ENCODE measurements around the gene USP6NL.
"Not testable (repeated sequence)": the region's sequence is repeated elsewhere in the genome, so short reads cannot be mapped to it uniquely, and the experiment has no call there.

The USP6NL gene

GRCh38 chr10:11638055-11638698, 26.7 kb upstream of the USP6NL start:
- Histone ChIP-seq H3K4me3 (ENCODE audit: low read length) (no peak overlapping the region), H3K4me1 (ENCODE audit: control insufficient read depth, insufficient read depth, low read length) (peaks cover 10% of the 10 kb centered on the region), H3K9ac (ENCODE audit: low read length) (no peak overlapping the region), H3K27me3 (ENCODE audit: control insufficient read depth, insufficient read depth, low read length) (no peaks in the 10 kb centered on the region), H3K9me3 (ENCODE audit: control insufficient read depth, low read length) (no peaks in the 10 kb centered on the region), H3K36me3 (ENCODE audit: control insufficient read depth, insufficient read depth, low read length) (no peaks in the 10 kb centered on the region)

GRCh38 chr10:11636697-11637303, 25.4 kb upstream of the USP6NL start:
- no peak overlapping the region for H3K9ac ChIP-seq (ENCODE audit: low read length)
- H3K9me3 ChIP-seq (ENCODE audit: control insufficient read depth, low read length) = no peaks in the 10 kb centered on the region
- H3K4me3 ChIP-seq (ENCODE audit: low read length) = no peak overlapping the region
- H3K36me3 ChIP-seq (ENCODE audit: control insufficient read depth, insufficient read depth, low read length) = no peaks in the 10 kb centered on the region
- H3K4me1 ChIP-seq (ENCODE audit: control insufficient read depth, insufficient read depth, low read length) = peaks cover 10% of the 10 kb centered on the region
- H3K27me3 ChIP-seq (ENCODE audit: control insufficient read depth, insufficient read depth, low read length) = no peaks in the 10 kb centered on the region

- H3K9ac ChIP-seq (ENCODE audit: low read length) = no peak overlapping the region
- no peak overlapping the region for H3K4me3 ChIP-seq (ENCODE audit: low read length)
- H3K36me3 ChIP-seq (ENCODE audit: control insufficient read depth, insufficient read depth, low read length) = no peaks in the 10 kb centered on the region
- no peaks in the 10 kb centered on the region for H3K9me3 ChIP-seq (ENCODE audit: control insufficient read depth, low read length)
- no peaks in the 10 kb centered on the region for H3K27me3 ChIP-seq (ENCODE audit: control insufficient read depth, insufficient read depth, low read length)
- no peaks in the 10 kb centered on the region for H3K4me1 ChIP-seq (ENCODE audit: control insufficient read depth, insufficient read depth, low read length)
These were observed 20.6 kb upstream of the USP6NL start for GRCh38 chr10:11631890-11632587.

- H3K9me3 ChIP-seq (ENCODE audit: control insufficient read depth, low read length) = no peaks in the 10 kb centered on the region
- no peak overlapping the region for H3K4me3 ChIP-seq (ENCODE audit: low read length)
- no peak overlapping the region for H3K9ac ChIP-seq (ENCODE audit: low read length)
- no peaks in the 10 kb centered on the region for H3K4me1 ChIP-seq (ENCODE audit: control insufficient read depth, insufficient read depth, low read length)
- H3K36me3 ChIP-seq (ENCODE audit: control insufficient read depth, insufficient read depth, low read length) = no peaks in the 10 kb centered on the region
- H3K27me3 ChIP-seq (ENCODE audit: control insufficient read depth, insufficient read depth, low read length) = no peaks in the 10 kb centered on the region
These were observed 19.8 kb upstream of the USP6NL start for GRCh38 chr10:11631291-11631690.

GRCh38 chr10:11629731-11630130, 18.3 kb upstream of the USP6NL start:
- Histone ChIP-seq H3K27me3 (ENCODE audit: control insufficient read depth, insufficient read depth, low read length) (no peaks in the 10 kb centered on the region), H3K4me1 (ENCODE audit: control insufficient read depth, insufficient read depth, low read length) (no peaks in the 10 kb centered on the region), H3K36me3 (ENCODE audit: control insufficient read depth, insufficient read depth, low read length) (no peaks in the 10 kb centered on the region), H3K4me3 (ENCODE audit: low read length) (no peak overlapping the region), H3K9me3 (ENCODE audit: control insufficient read depth, low read length) (no peaks in the 10 kb centered on the region), H3K9ac (ENCODE audit: low read length) (no peak overlapping the region)

GRCh38 chr10:11627941-11628340, 16.5 kb upstream of the USP6NL start:
- H3K36me3 ChIP-seq (ENCODE audit: control insufficient read depth, insufficient read depth, low read length); H3K4me1 ChIP-seq (ENCODE audit: control insufficient read depth, insufficient read depth, low read length); H3K4me3 ChIP-seq (ENCODE audit: low read length); H3K9ac ChIP-seq (ENCODE audit: low read length); H3K9me3 ChIP-seq (ENCODE audit: control insufficient read depth, low read length); H3K27me3 ChIP-seq (ENCODE audit: control insufficient read depth, insufficient read depth, low read length): not testable (repeated sequence)

- H3K27me3 ChIP-seq (ENCODE audit: control insufficient read depth, insufficient read depth, low read length) = no peaks in the 10 kb centered on the region
- H3K9ac ChIP-seq (ENCODE audit: low read length) = no peak overlapping the region
- no peaks in the 10 kb centered on the region for H3K36me3 ChIP-seq (ENCODE audit: control insufficient read depth, insufficient read depth, low read length)
- H3K9me3 ChIP-seq (ENCODE audit: control insufficient read depth, low read length) = no peaks in the 10 kb centered on the region
- H3K4me1 ChIP-seq (ENCODE audit: control insufficient read depth, insufficient read depth, low read length) = no peaks in the 10 kb centered on the region
- no peak overlapping the region for H3K4me3 ChIP-seq (ENCODE audit: low read length)
These were observed 14.6 kb upstream of the USP6NL start for GRCh38 chr10:11626071-11626470.

GRCh38 chr10:11625019-11625735, 13.7 kb upstream of the USP6NL start:
- Histone ChIP-seq H3K27me3 (ENCODE audit: control insufficient read depth, insufficient read depth, low read length) (no peaks in the 10 kb centered on the region), H3K36me3 (ENCODE audit: control insufficient read depth, insufficient read depth, low read length) (no peaks in the 10 kb centered on the region), H3K4me3 (ENCODE audit: low read length) (no peak overlapping the region), H3K9ac (ENCODE audit: low read length) (no peak overlapping the region), H3K9me3 (ENCODE audit: control insufficient read depth, low read length) (no peaks in the 10 kb centered on the region), H3K4me1 (ENCODE audit: control insufficient read depth, insufficient read depth, low read length) (no peaks in the 10 kb centered on the region)

- Histone ChIP-seq H3K9ac (ENCODE audit: low read length) (no peak overlapping the region), H3K36me3 (ENCODE audit: control insufficient read depth, insufficient read depth, low read length) (no peaks in the 10 kb centered on the region)
These were observed 5.8 kb upstream of the USP6NL start for GRCh38 chr10:11617233-11617632.

GRCh38 chr10:11616021-11616420, 4.6 kb upstream of the USP6NL start:
- H3K36me3 ChIP-seq (ENCODE audit: control insufficient read depth, insufficient read depth, low read length) = no peaks in the 10 kb centered on the region
- H3K27me3 ChIP-seq (ENCODE audit: control insufficient read depth, insufficient read depth, low read length) = no peaks in the 10 kb centered on the region
- no peaks in the 10 kb centered on the region for H3K4me1 ChIP-seq (ENCODE audit: control insufficient read depth, insufficient read depth, low read length)
- no peak overlapping the region for H3K9ac ChIP-seq (ENCODE audit: low read length)
- H3K9me3 ChIP-seq (ENCODE audit: control insufficient read depth, low read length) = no peaks in the 10 kb centered on the region
- H3K4me3 ChIP-seq (ENCODE audit: low read length) = no peak overlapping the region

More at GRCh38 chr10:11617233-11617632, 5.8 kb upstream of the USP6NL start:
- Histone ChIP-seq H3K4me3 (ENCODE audit: low read length) (no peak overlapping the region), H3K4me1 (ENCODE audit: control insufficient read depth, insufficient read depth, low read length) (no peaks in the 10 kb centered on the region), H3K27me3 (ENCODE audit: control insufficient read depth, insufficient read depth, low read length) (no peaks in the 10 kb centered on the region), H3K9me3 (ENCODE audit: control insufficient read depth, low read length) (no peaks in the 10 kb centered on the region)

- H3K27me3 ChIP-seq (ENCODE audit: control insufficient read depth, insufficient read depth, low read length) = no peaks in the 10 kb centered on the region
- no peak overlapping the region for H3K4me3 ChIP-seq (ENCODE audit: low read length)
- no peaks in the 10 kb centered on the region for H3K36me3 ChIP-seq (ENCODE audit: control insufficient read depth, insufficient read depth, low read length)
- H3K9me3 ChIP-seq (ENCODE audit: control insufficient read depth, low read length) = no peaks in the 10 kb centered on the region
- H3K4me1 ChIP-seq (ENCODE audit: control insufficient read depth, insufficient read depth, low read length) = no peaks in the 10 kb centered on the region
- no peak overlapping the region for H3K9ac ChIP-seq (ENCODE audit: low read length)
These were observed 3.9 kb upstream of the USP6NL start for GRCh38 chr10:11615396-11615795.

Data from mucosa of stomach (tissue), 1 donor.